Keratinocyte (primary cell): ENCODE measurements around the gene DSCAM. TPM values are rescaled to one million over a fixed set of nuclear protein-coding genes. Genes with fewer than 3 reads are reported as not detected.

Experiments
- DNase-seq: peaks from one replicate; pipeline ENCODE4 v3.0.0-alpha.2; 2011; ENCODE audit warnings: low read depth, missing footprints, low spot score
- FAIRE-seq: peaks from 2 replicates; lab custom pipeline; 2011; peaks lifted over from hg19 to GRCh38; lab: Jason Lieb, UNC
- H2AFZ ChIP-seq: 2 replicates; pipeline ENCODE4 v1.6.0; 2012; ENCODE audit warnings: low read length, control low read depth, inconsistent platforms; ENCODE audit not compliant: control insufficient read depth
- H3K27ac ChIP-seq: 2 replicates; pipeline ENCODE4 v1.5.1; 2011; ENCODE audit warnings: low read length; ENCODE audit not compliant: control insufficient read depth, insufficient read depth
- H3K27me3 ChIP-seq: 3 replicates; pipeline ENCODE4 v1.6.0; 2011; ENCODE audit warnings: low read length; ENCODE audit not compliant: control insufficient read depth, insufficient read depth; ENCODE audit errors: extremely low read depth
- H3K36me3 ChIP-seq, 2 experiments: 2 replicates in 1 of 2; 3 replicates in 1 of 2; pipeline ENCODE4 v1.5.1; 2011; ENCODE audit warnings: low read length in 2 of 2, mild to moderate bottlenecking in 1 of 2; ENCODE audit not compliant: control insufficient read depth in 2 of 2, insufficient read depth in 2 of 2; ENCODE audit errors: extremely low read depth in 1 of 2
- H3K4me1 ChIP-seq: 3 replicates; pipeline ENCODE4 v1.5.1; 2011; ENCODE audit warnings: low read length; ENCODE audit not compliant: control insufficient read depth, insufficient read depth; ENCODE audit errors: extremely low read depth
- H3K4me2 ChIP-seq: 3 replicates; pipeline ENCODE4 v1.6.0; 2011; ENCODE audit warnings: low read depth, low read length; ENCODE audit not compliant: control insufficient read depth, insufficient read depth; ENCODE audit errors: extremely low read depth
- H3K4me3 ChIP-seq, 3 experiments: fragments of 200-600 bp in 1 of 3; sonication (generic) in 1 of 3; 2 replicates in 2 of 3; 3 replicates in 1 of 3; pipeline ENCODE4 v1.5.1; 2011 to 2016; ENCODE audit warnings: low read length in 3 of 3, mild to moderate bottlenecking in 3 of 3, control low read depth in 2 of 3, inconsistent platforms in 1 of 3, low read depth in 1 of 3, mixed read lengths in 1 of 3, mixed run types in 1 of 3, moderate library complexity in 1 of 3; ENCODE audit not compliant: control insufficient read depth in 2 of 3, insufficient read depth in 2 of 3; ENCODE audit errors: extremely low read depth in 1 of 3
- H3K79me2 ChIP-seq: 2 replicates; pipeline ENCODE4 v1.6.0; 2012; ENCODE audit warnings: low read length; ENCODE audit not compliant: control insufficient read depth, insufficient read depth
- H3K9ac ChIP-seq: 3 replicates; pipeline ENCODE4 v1.6.0; 2011; ENCODE audit warnings: low read length; ENCODE audit not compliant: control insufficient read depth, insufficient read depth; ENCODE audit errors: extremely low read depth
- H3K9me1 ChIP-seq: 3 replicates; pipeline ENCODE4 v1.6.0; 2011; ENCODE audit warnings: low read length; ENCODE audit not compliant: control insufficient read depth, insufficient read depth; ENCODE audit errors: extremely low read depth
- H3K9me3 ChIP-seq: 2 replicates; pipeline ENCODE4 v1.5.1; 2012; ENCODE audit warnings: low read depth, low read length; ENCODE audit not compliant: control insufficient read depth
- H4K20me1 ChIP-seq: 3 replicates; pipeline ENCODE4 v1.6.0; 2011; ENCODE audit warnings: low read length; ENCODE audit not compliant: control insufficient read depth, insufficient read depth; ENCODE audit errors: extremely low read depth
- CTCF ChIP-seq, 3 experiments: IDR thresholded peaks in 1 of 3; conservative IDR thresholded peaks in 1 of 3; optimal IDR thresholded peaks in 1 of 3; 2 replicates in 2 of 3; 3 replicates in 1 of 3; pipeline versions ENCODE3 to v1.5.1; 2011; ENCODE audit warnings: low read length in 3 of 3, mild to moderate bottlenecking in 3 of 3, moderate library complexity in 2 of 3, control low read depth in 1 of 3, inconsistent platforms in 1 of 3; ENCODE audit not compliant: insufficient read depth in 2 of 3; ENCODE audit errors: extremely low read depth in 1 of 3
- EZH2 ChIP-seq: IDR thresholded peaks from one replicate; pipeline ENCODE4 v1.6.1; 2012; ENCODE audit warnings: inconsistent platforms, mild to moderate bottlenecking, low read length, moderate library complexity
- dilution Hi-C: fragments of 300-500 bp; cut with MboI; formaldehyde crosslinking; loops from one replicate; pipeline ENCODE4 v1.7.0; 2020; ENCODE audit warnings: low sequenced_read_pairs; ENCODE audit not compliant: extremely low pct_ligation_motif_present
- polyA plus RNA-seq, 5 experiments: library from polyadenylated mRNA; depleted of rRNA in 3 of 5; stranded (reverse) in 3 of 5; stranded (forward) in 1 of 5; unstranded in 1 of 5; fragments of >200 nt; gene quantifications; 1 replicate in 1 of 5; 2 replicates in 3 of 5; 3 replicates in 1 of 5; pipeline versions ENCODE4 v1.2.1 to v1.2.3, GENCODE V29; 2011 to 2012; ENCODE audit warnings: missing spikeins in 2 of 5, low read depth in 1 of 5, low replicate concordance in 1 of 5

Gene DSCAM
- polyA plus RNA-seq, 1 donor (not counting 4 experiments of a cell fraction or from before 2014, with no cell fraction given): 2.1 TPM

DNA sequence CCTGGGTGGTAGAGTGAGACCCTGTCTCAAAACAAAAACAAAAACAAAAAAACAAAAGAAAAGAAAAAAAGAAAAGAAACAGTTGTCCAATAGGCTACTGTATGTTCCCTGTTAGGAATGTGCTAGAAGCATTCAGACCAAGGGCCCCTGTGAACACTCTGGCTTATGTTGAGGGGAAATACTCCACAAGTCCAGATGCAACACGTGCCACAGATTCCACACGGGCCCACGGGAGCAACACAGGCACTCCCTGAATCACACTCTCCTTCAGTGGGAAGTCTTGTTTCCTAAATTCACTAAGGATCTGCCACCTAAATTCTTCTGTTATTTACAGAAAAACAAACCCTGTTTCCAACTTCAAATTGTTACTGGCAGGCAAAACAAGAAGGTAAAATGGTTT is 688.6 kb downstream of the DSCAM start:
- no peak overlapping the region for H3K27ac ChIP-seq
- FAIRE-seq (no peak), DNase-seq (no peak)
- no peaks in the 10 kb centered on the region for H4K20me1 ChIP-seq
- no peaks in the 10 kb centered on the region for H3K9me1 ChIP-seq
- TF ChIP-seq CTCF (optimal IDR thresholded peaks at IDR 0.05 in 1 of 3, IDR thresholded peaks at IDR 0.05 in 1 of 3, conservative IDR thresholded peaks at IDR 0.05 in 1 of 3; ENCODE audit: extremely low read depth in 1 of 3, insufficient read depth in 2 of 3, low read length in 3 of 3) (no peak), EZH2 (no peak)
- no peak overlapping the region for H2AFZ ChIP-seq
- no peaks in the 10 kb centered on the region for H3K4me1 ChIP-seq
- no peaks in the 10 kb centered on the region for H3K36me3 ChIP-seq
- H3K27me3 ChIP-seq: no peaks in the 10 kb centered on the region
- dilution Hi-C loops: no loop called here
- no peak overlapping the region for H3K4me3 ChIP-seq
- H3K4me2 ChIP-seq: no peak overlapping the region
- H3K79me2 ChIP-seq: no peaks in the 10 kb centered on the region
- no peaks in the 10 kb centered on the region for H3K9me3 ChIP-seq
- no peak overlapping the region for H3K9ac ChIP-seq

DNA sequence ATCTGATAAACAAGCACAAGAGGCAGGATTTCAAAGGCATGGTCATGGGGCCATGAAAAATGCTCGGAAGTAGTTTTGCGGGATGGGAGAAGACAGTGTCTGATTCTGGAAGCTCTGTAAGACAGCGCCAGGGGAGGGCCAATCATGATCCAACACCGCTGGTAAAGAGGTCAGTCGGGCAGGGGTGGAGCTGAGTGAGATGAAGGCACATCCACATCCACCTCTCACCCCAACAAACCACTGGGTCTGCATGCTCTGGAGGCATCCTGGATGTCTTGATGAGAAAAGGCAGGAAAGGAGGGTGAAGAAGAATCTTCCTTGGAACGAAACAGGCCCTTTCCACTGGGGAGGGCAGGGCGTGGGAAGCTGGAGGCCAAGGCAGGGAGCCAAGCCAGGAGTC is 691.4 kb downstream of the DSCAM start:
- no peaks in the 10 kb centered on the region for H4K20me1 ChIP-seq
- H3K4me2 ChIP-seq: no peak overlapping the region
- no peaks in the 10 kb centered on the region for H3K4me1 ChIP-seq
- dilution Hi-C loops: no loop called here
- H3K36me3 ChIP-seq: no peaks in the 10 kb centered on the region
- DNase-seq: no peak
- H3K79me2 ChIP-seq: no peaks in the 10 kb centered on the region
- H3K27me3 ChIP-seq: no peaks in the 10 kb centered on the region
- FAIRE-seq: no peak
- H3K9me1 ChIP-seq: no peaks in the 10 kb centered on the region
- no peak for TF ChIP-seq EZH2
- TF ChIP-seq CTCF (optimal IDR thresholded peaks at IDR 0.05 in 1 of 3, IDR thresholded peaks at IDR 0.05 in 1 of 3, conservative IDR thresholded peaks at IDR 0.05 in 1 of 3; ENCODE audit: extremely low read depth in 1 of 3, insufficient read depth in 2 of 3, low read length in 3 of 3): no peak
- H3K4me3 ChIP-seq: no peak overlapping the region
- no peak overlapping the region for H3K9ac ChIP-seq
- H2AFZ ChIP-seq: no peak overlapping the region
- H3K27ac ChIP-seq: no peak overlapping the region
- no peaks in the 10 kb centered on the region for H3K9me3 ChIP-seq
